ENCODE results near the gene ZNF784.

Gene ZNF784

GRCh38 chr19:55653651-55654322 lies 29.4 kb upstream of the ZNF784 start (continued):
- TF ChIP-seq ZNF747 (tag by site-specific recombination; IDR thresholded peaks at IDR 0.05) = no peak
- TF ChIP-seq ZNF138 (tag by site-specific recombination; IDR thresholded peaks at IDR 0.05; ENCODE audit: borderline replicate concordance) = no peak
- TF ChIP-seq SP3 (tag by site-specific recombination; IDR thresholded peaks at IDR 0.05) = peak; percentile 66
- TF ChIP-seq ZNF132 (tag by site-specific recombination; IDR thresholded peaks at IDR 0.05; ENCODE audit: borderline replicate concordance) = no peak
- no peak for TF ChIP-seq ZNF596 (tag by site-specific recombination; IDR thresholded peaks at IDR 0.05)
- TF ChIP-seq ZNF530 (tag by site-specific recombination; IDR thresholded peaks at IDR 0.05; ENCODE audit: low read depth) = no peak
- TF ChIP-seq ZNF623 (tag by site-specific recombination; IDR thresholded peaks at IDR 0.05) = no peak
- 0 out of 2 replicates have a peak, but pooled peaks have one; percentile 43 for TF ChIP-seq ZNF24 (tag by site-specific recombination; IDR thresholded peaks at IDR 0.05)
- no peak for TF ChIP-seq MZF1 (tag by site-specific recombination; IDR thresholded peaks at IDR 0.05; ENCODE audit: borderline replicate concordance)
- no peak for TF ChIP-seq ZNF776 (tag by site-specific recombination; IDR thresholded peaks at IDR 0.05; ENCODE audit: borderline replicate concordance)
- no peak for TF ChIP-seq ZNF112 (tag by site-specific recombination; IDR thresholded peaks at IDR 0.05)
- peak; percentile 71 for TF ChIP-seq ZFP69B (tag by site-specific recombination; IDR thresholded peaks at IDR 0.05)
- TF ChIP-seq, protein P1, sequence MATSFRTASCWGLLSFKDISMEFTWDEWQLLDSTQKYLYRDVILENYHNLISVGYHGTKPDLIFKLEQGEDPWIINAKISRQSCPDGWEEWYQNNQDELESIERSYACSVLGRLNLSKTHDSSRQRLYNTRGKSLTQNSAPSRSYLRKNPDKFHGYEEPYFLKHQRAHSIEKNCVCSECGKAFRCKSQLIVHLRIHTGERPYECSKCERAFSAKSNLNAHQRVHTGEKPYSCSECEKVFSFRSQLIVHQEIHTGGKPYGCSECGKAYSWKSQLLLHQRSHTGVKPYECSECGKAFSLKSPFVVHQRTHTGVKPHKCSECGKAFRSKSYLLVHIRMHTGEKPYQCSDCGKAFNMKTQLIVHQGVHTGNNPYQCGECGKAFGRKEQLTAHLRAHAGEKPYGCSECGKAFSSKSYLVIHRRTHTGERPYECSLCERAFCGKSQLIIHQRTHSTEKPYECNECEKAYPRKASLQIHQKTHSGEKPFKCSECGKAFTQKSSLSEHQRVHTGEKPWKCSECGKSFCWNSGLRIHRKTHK (tag by site-specific recombination; IDR thresholded peaks at IDR 0.05) = no peak
- TF ChIP-seq, protein P2, sequence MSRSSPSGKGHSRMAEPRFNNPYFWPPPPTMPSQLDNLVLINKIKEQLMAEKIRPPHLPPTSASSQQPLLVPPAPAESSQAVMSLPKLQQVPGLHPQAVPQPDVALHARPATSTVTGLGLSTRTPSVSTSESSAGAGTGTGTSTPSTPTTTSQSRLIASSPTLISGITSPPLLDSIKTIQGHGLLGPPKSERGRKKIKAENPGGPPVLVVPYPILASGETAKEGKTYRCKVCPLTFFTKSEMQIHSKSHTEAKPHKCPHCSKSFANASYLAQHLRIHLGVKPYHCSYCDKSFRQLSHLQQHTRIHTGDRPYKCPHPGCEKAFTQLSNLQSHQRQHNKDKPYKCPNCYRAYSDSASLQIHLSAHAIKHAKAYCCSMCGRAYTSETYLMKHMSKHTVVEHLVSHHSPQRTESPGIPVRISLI (tag by site-specific recombination; IDR thresholded peaks at IDR 0.05) = no peak
- no peak for TF ChIP-seq ZNF514 (tag by site-specific recombination; IDR thresholded peaks at IDR 0.05)
- TF ChIP-seq ZNF433 (tag by site-specific recombination; IDR thresholded peaks at IDR 0.05; ENCODE audit: low read depth) = no peak
- no peak for TF ChIP-seq ZNF121 (tag by site-specific recombination; IDR thresholded peaks at IDR 0.05)
- no peak for TF ChIP-seq ZNF157 (tag by site-specific recombination; IDR thresholded peaks at IDR 0.05)
- peak; percentile 67 for TF ChIP-seq ZNF629 (tag by site-specific recombination; IDR thresholded peaks at IDR 0.05)
- no peak for TF ChIP-seq ZSCAN18 (tag by site-specific recombination; IDR thresholded peaks at IDR 0.05)
- TF ChIP-seq AEBP2 (tag by site-specific recombination; IDR thresholded peaks at IDR 0.05; ENCODE audit: borderline replicate concordance) = no peak
- no peak for TF ChIP-seq ZNF211 (tag by site-specific recombination; IDR thresholded peaks at IDR 0.05; ENCODE audit: low read depth)
- no peak for TF ChIP-seq ZNF248 (tag by site-specific recombination; IDR thresholded peaks at IDR 0.05)
- no peak for TF ChIP-seq ZNF707 (tag by site-specific recombination; IDR thresholded peaks at IDR 0.05)
- TF ChIP-seq SP7 (tag by site-specific recombination; IDR thresholded peaks at IDR 0.05) = peak; percentile 79
- TF ChIP-seq, protein P3, sequence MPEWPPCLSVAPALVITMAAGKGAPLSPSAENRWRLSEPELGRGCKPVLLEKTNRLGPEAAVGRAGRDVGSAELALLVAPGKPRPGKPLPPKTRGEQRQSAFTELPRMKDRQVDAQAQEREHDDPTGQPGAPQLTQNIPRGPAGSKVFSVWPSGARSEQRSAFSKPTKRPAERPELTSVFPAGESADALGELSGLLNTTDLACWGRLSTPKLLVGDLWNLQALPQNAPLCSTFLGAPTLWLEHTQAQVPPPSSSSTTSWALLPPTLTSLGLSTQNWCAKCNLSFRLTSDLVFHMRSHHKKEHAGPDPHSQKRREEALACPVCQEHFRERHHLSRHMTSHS (tag by site-specific recombination; IDR thresholded peaks at IDR 0.05) = no peak
- TF ChIP-seq ZNF768 (tag by site-specific recombination; IDR thresholded peaks at IDR 0.05) = no peak; the same call in 1 of the 2 replicates
- TF ChIP-seq ZXDB (tag by site-specific recombination; IDR thresholded peaks at IDR 0.05) = peak; percentile 84
- no peak for TF ChIP-seq ZNF423 (tag by site-specific recombination; IDR thresholded peaks at IDR 0.05)
- no peak for TF ChIP-seq ZNF664 (tag by site-specific recombination; IDR thresholded peaks at IDR 0.05)
- TF ChIP-seq ZNF555 (tag by site-specific recombination; conservative IDR thresholded peaks at IDR 0.05) = no peak
- no peak; the same call in 1 of the 2 replicates for TF ChIP-seq ZNF600 (tag by site-specific recombination; IDR thresholded peaks at IDR 0.05)
- no peak for TF ChIP-seq ZNF792 (tag by site-specific recombination; IDR thresholded peaks at IDR 0.05)
- TF ChIP-seq, protein P4, sequence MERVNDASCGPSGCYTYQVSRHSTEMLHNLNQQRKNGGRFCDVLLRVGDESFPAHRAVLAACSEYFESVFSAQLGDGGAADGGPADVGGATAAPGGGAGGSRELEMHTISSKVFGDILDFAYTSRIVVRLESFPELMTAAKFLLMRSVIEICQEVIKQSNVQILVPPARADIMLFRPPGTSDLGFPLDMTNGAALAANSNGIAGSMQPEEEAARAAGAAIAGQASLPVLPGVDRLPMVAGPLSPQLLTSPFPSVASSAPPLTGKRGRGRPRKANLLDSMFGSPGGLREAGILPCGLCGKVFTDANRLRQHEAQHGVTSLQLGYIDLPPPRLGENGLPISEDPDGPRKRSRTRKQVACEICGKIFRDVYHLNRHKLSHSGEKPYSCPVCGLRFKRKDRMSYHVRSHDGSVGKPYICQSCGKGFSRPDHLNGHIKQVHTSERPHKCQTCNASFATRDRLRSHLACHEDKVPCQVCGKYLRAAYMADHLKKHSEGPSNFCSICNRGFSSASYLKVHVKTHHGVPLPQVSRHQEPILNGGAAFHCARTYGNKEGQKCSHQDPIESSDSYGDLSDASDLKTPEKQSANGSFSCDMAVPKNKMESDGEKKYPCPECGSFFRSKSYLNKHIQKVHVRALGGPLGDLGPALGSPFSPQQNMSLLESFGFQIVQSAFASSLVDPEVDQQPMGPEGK (tag by site-specific recombination; IDR thresholded peaks at IDR 0.05) = no peak; the same call in none of the 2 replicates
